HepG2 (cell line): Measurements from ENCODE around the gene TMEM87B. TPM values are rescaled to one million over a fixed set of nuclear protein-coding genes. Genes with fewer than 3 reads are reported as not detected.
A peak's percentile ranks its signal among the peaks of the same experiment; 100 is the strongest.

ENCODE experiments used
- CENPT ChIP-seq: sonication (generic); formaldehyde crosslinking; IDR thresholded peaks from 2 replicates; pipeline ENCODE4 v1.8.0; 2022; ENCODE audit warnings: low read depth, mild to moderate bottlenecking, moderate library complexity, missing genetic modification reagents
- ELF1 ChIP-seq: sonication (generic); formaldehyde crosslinking; IDR thresholded peaks from 2 replicates; pipeline ENCODE4 v1.4.0; 2020; ENCODE audit warnings: missing genetic modification reagents
- EZH2 ChIP-seq: conservative IDR thresholded peaks from 2 replicates; pipeline ENCODE4 v1.6.1; 2012; ENCODE audit warnings: mild to moderate bottlenecking, low read depth, low read length, moderate library complexity
- GATA4 ChIP-seq: sonication (generic); IDR thresholded peaks from 2 replicates; pipeline ENCODE4 v1.6.1; 2016; ENCODE audit warnings: antibody characterized with exemption, low read depth, borderline replicate concordance
- JDP2 ChIP-seq: sonication (generic); formaldehyde crosslinking; IDR thresholded peaks from 2 replicates; pipeline ENCODE4 v1.8.1; 2022; ENCODE audit warnings: missing genetic modification reagents, borderline replicate concordance
- MLLT10 ChIP-seq: sonication (generic); formaldehyde crosslinking; IDR thresholded peaks from 2 replicates; pipeline ENCODE4 v1.4.0; 2020; ENCODE audit warnings: missing genetic modification reagents
- NCOA1 ChIP-seq: sonication (generic); formaldehyde crosslinking; IDR thresholded peaks from 2 replicates; pipeline ENCODE4 v1.9.0; 2021; ENCODE audit warnings: missing genetic modification reagents
- NFYC ChIP-seq: IDR thresholded peaks from 2 replicates; pipeline ENCODE4 v1.6.1; 2016; ENCODE audit warnings: missing genetic modification reagents, missing compliant biosample characterization
- POLR2G ChIP-seq: fragments of 200-400 bp; formaldehyde crosslinking; IDR thresholded peaks from 2 replicates; pipeline ENCODE4 v1.6.1; 2018; ENCODE audit warnings: mild to moderate bottlenecking, low read depth, low read length, moderate library complexity
- RBAK ChIP-seq: sonication (generic); formaldehyde crosslinking; IDR thresholded peaks from 2 replicates; pipeline ENCODE4 v1.5.1; 2020; ENCODE audit warnings: mild to moderate bottlenecking, missing genetic modification reagents
- SNAPC4 ChIP-seq: sonication (generic); formaldehyde crosslinking; IDR thresholded peaks from 2 replicates; pipeline ENCODE4 v1.4.0; 2020; ENCODE audit warnings: mild to moderate bottlenecking, missing genetic modification reagents
- TCF7L2 ChIP-seq: IDR thresholded peaks from 2 replicates; pipeline ENCODE4 v1.6.1; 2011; ENCODE audit warnings: mild to moderate bottlenecking, low read depth, low read length, moderate library complexity
- ZFY ChIP-seq: sonication (generic); formaldehyde crosslinking; IDR thresholded peaks from 2 replicates; pipeline ENCODE4 v1.4.0; 2020; ENCODE audit warnings: missing genetic modification reagents
- ZIK1 ChIP-seq: sonication (generic); formaldehyde crosslinking; IDR thresholded peaks from 2 replicates; pipeline ENCODE4 v1.5.0; 2020; ENCODE audit warnings: mild to moderate bottlenecking, low read depth, missing genetic modification reagents, borderline replicate concordance
- ZNF12 ChIP-seq: sonication (generic); formaldehyde crosslinking; IDR thresholded peaks from 2 replicates; pipeline ENCODE4 v1.5.0; 2020; ENCODE audit warnings: missing genetic modification reagents
- ZNF234 ChIP-seq: sonication (generic); formaldehyde crosslinking; conservative IDR thresholded peaks from 2 replicates; pipeline ENCODE4 v1.5.1; 2020; ENCODE audit warnings: mild to moderate bottlenecking, missing genetic modification reagents
- ZNF235 ChIP-seq: sonication (generic); formaldehyde crosslinking; IDR thresholded peaks from 2 replicates; pipeline ENCODE4 v1.8.1; 2023; ENCODE audit warnings: mild to moderate bottlenecking, missing genetic modification reagents, borderline replicate concordance
- ZNF251 ChIP-seq: sonication (generic); formaldehyde crosslinking; IDR thresholded peaks from 2 replicates; pipeline ENCODE4 v1.9.0; 2021; ENCODE audit warnings: mild to moderate bottlenecking, missing genetic modification reagents
- ZNF280D ChIP-seq: sonication (generic); formaldehyde crosslinking; IDR thresholded peaks from 2 replicates; pipeline ENCODE4 v1.5.1; 2020; ENCODE audit warnings: mild to moderate bottlenecking, missing genetic modification reagents
- ZNF567 ChIP-seq: sonication (generic); formaldehyde crosslinking; IDR thresholded peaks from 2 replicates; pipeline ENCODE4 v1.8.1; 2023; ENCODE audit warnings: mild to moderate bottlenecking, missing genetic modification reagents, borderline replicate concordance
- ZNF713 ChIP-seq: sonication (generic); formaldehyde crosslinking; IDR thresholded peaks from 2 replicates; pipeline ENCODE4 v1.4.0; 2020; ENCODE audit warnings: mild to moderate bottlenecking, missing genetic modification reagents
- ZNF780A ChIP-seq: sonication (generic); formaldehyde crosslinking; IDR thresholded peaks from 2 replicates; pipeline ENCODE4 v1.8.0; 2022; ENCODE audit warnings: mild to moderate bottlenecking, missing genetic modification reagents, moderate library complexity
- ZNF83 ChIP-seq: sonication (generic); formaldehyde crosslinking; IDR thresholded peaks from 2 replicates; pipeline ENCODE4 v1.4.0; 2020; ENCODE audit warnings: missing genetic modification reagents, mild to moderate bottlenecking, borderline replicate concordance
- ZSCAN12 ChIP-seq: sonication (generic); formaldehyde crosslinking; IDR thresholded peaks from 2 replicates; pipeline ENCODE4 v1.9.0; 2021; ENCODE audit warnings: mild to moderate bottlenecking, missing genetic modification reagents
- polyA plus RNA-seq, 8 experiments: library from polyadenylated mRNA; depleted of rRNA in 3 of 8; stranded (reverse) in 7 of 8; unstranded in 1 of 8; fragments of >200 nt; fragmentation: Illumina TruSeq in 4 of 8; extraction: Trizol in 4 of 8; gene quantifications; 2 replicates each; pipeline versions ENCODE4 v1.2.1 to v1.2.3, GENCODE V29; 2011 to 2016; ENCODE audit warnings: low read depth in 4 of 8, missing spikeins in 1 of 8, mixed read lengths in 1 of 8; ENCODE audit not compliant: insufficient read depth in 1 of 8
- total RNA-seq, 5 experiments: library from RNA; depleted of rRNA; stranded (reverse); fragments of >200 nt; fragmentation: Illumina TruSeq; extraction: Trizol; gene quantifications; 2 replicates each; pipeline ENCODE4 v1.2.3, GENCODE V29; 2016; ENCODE audit warnings: low read depth in 1 of 5

Gene TMEM87B
- total and polyA plus RNA-seq, 2 of the 13 experiments (the other 11 are each of a cell fraction or from before 2014, with no cell fraction given), result 15.1 to 16.2 TPM

- no peak for TF ChIP-seq ZNF780A (CRISPR knock-in tag)
- 0 out of 2 replicates have a peak, but pooled peaks have one; percentile 15 for TF ChIP-seq ZNF280D (CRISPR knock-in tag)
- no peak for TF ChIP-seq CENPT
- no peak for TF ChIP-seq ZSCAN12 (CRISPR knock-in tag)
- TF ChIP-seq ELF1 (CRISPR knock-in tag), result peak; percentile 78
- TF ChIP-seq RBAK, result no peak
- TF ChIP-seq ZNF234 (CRISPR knock-in tag), result no peak
- TF ChIP-seq EZH2, result no peak
- no peak for TF ChIP-seq ZNF251 (CRISPR knock-in tag)
- peak; percentile 53 for TF ChIP-seq POLR2G
- no peak for TF ChIP-seq NFYC
- TF ChIP-seq NCOA1 (CRISPR knock-in tag), result peak; percentile 79; the same call in 1 of the 2 replicates
- TF ChIP-seq MLLT10, result no peak
- no peak for TF ChIP-seq ZNF567 (CRISPR knock-in tag)
- no peak; the same call in 1 of the 2 replicates for TF ChIP-seq ZIK1 (CRISPR knock-in tag)
- TF ChIP-seq SNAPC4 (CRISPR knock-in tag), result no peak
- no peak for TF ChIP-seq JDP2
- no peak for TF ChIP-seq ZNF12 (CRISPR knock-in tag)
- no peak for TF ChIP-seq ZNF235 (CRISPR knock-in tag)
- TF ChIP-seq ZFY (CRISPR knock-in tag), result peak; percentile 14; the same call in 1 of the 2 replicates
- TF ChIP-seq ZNF83 (CRISPR knock-in tag), result no peak
- TF ChIP-seq ZNF713 (CRISPR knock-in tag), result no peak
- no peak for TF ChIP-seq TCF7L2
- TF ChIP-seq GATA4, result no peak
These were observed 82.6 kb downstream of the TMEM87B start (continued) for GRCh38 chr2:112137516-112138158.
